OCI-LY7 (cell line): ENCODE results near the gene COQ9. TPM values are rescaled to one million over a fixed set of nuclear protein-coding genes. Genes with fewer than 3 reads are reported as not detected.

Source experiments
- BruUV-seq: library from RNA; stranded (reverse); fragments of 400-500 nt; replicated peaks from 2 replicates; lab custom pipeline; 2021; lab: Mats Ljungman, UMichigan
- CTCF ChIA-PET: fragments of 300-600 bp; sonication (Branson Sonifier 250); formaldehyde crosslinking; loops from one replicate; lab custom pipeline; 2022; ENCODE audit warnings: antibody characterized with exemption; ENCODE audit not compliant: unreplicated experiment; lab: Charles Lee
- POLR2A ChIA-PET: fragments of 300-600 bp; sonication (Branson Sonifier 250); formaldehyde crosslinking; loops from one replicate; lab custom pipeline; 2022; ENCODE audit warnings: antibody characterized with exemption; lab: Charles Lee
- DNase-seq: peaks from one replicate; pipeline ENCODE4 v3.0.0-alpha.2; 2015; ENCODE audit warnings: low spot score
- H2AFZ ChIP-seq: fragments of 200-600 bp; sonication (generic), shearing (Covaris generic); 2 replicates; pipeline ENCODE4 v1.6.1; 2014; ENCODE audit warnings: mild to moderate bottlenecking, antibody characterized with exemption, low read length, moderate library complexity
- H3K27ac ChIP-seq: fragments of 200-600 bp; sonication (generic); 2 replicates; pipeline ENCODE4 v1.5.1; 2014; ENCODE audit warnings: mixed run types, low read depth, mild to moderate bottlenecking, moderate library complexity, low read length, inconsistent platforms; ENCODE audit not compliant: poor library complexity, severe bottlenecking
- H3K36me3 ChIP-seq: fragments of 200-600 bp; sonication (generic); 2 replicates; pipeline ENCODE4 v1.6.1; 2014; ENCODE audit warnings: mild to moderate bottlenecking, antibody characterized with exemption, low read length, moderate library complexity, mixed read lengths; ENCODE audit not compliant: insufficient read depth
- H3K4me1 ChIP-seq: fragments of 200-600 bp; sonication (generic); 2 replicates; pipeline ENCODE4 v1.5.1; 2014; ENCODE audit warnings: mild to moderate bottlenecking, low read length; ENCODE audit not compliant: insufficient read depth, poor library complexity, severe bottlenecking
- H3K4me2 ChIP-seq: fragments of 200-600 bp; sonication (generic); 2 replicates; pipeline ENCODE4 v1.6.1; 2014; ENCODE audit warnings: mild to moderate bottlenecking, low read length
- H3K4me3 ChIP-seq: fragments of 200-600 bp; sonication (generic); 2 replicates; pipeline ENCODE4 v1.5.1; 2014; ENCODE audit warnings: mild to moderate bottlenecking, low read depth, low read length; ENCODE audit not compliant: poor library complexity, severe bottlenecking
- H3K79me2 ChIP-seq: fragments of 200-600 bp; sonication (generic); 2 replicates; pipeline ENCODE4 v1.6.1; 2016; ENCODE audit warnings: low read depth, mild to moderate bottlenecking, low read length, moderate library complexity, mixed read lengths; ENCODE audit not compliant: insufficient read depth
- H3K9me2 ChIP-seq: fragments of 200-600 bp; sonication (generic); 2 replicates; pipeline ENCODE4 v1.6.1; 2016; ENCODE audit warnings: mild to moderate bottlenecking, low read length, mixed read lengths; ENCODE audit not compliant: insufficient read depth
- H3K9me3 ChIP-seq: fragments of 200-600 bp; sonication (generic); 2 replicates; pipeline ENCODE4 v1.6.1; 2014; ENCODE audit warnings: mild to moderate bottlenecking, mixed run types, low read length, mixed read lengths
- H4K20me1 ChIP-seq: fragments of 200-600 bp; sonication (generic); 2 replicates; pipeline ENCODE4 v1.6.1; 2014; ENCODE audit warnings: mild to moderate bottlenecking, antibody characterized with exemption, low read length, moderate library complexity, mixed read lengths; ENCODE audit not compliant: insufficient read depth
- CTCF ChIP-seq: fragments of 200-600 bp; sonication (generic); conservative IDR thresholded peaks from 2 replicates; pipeline ENCODE4 v1.5.1; 2014; ENCODE audit warnings: mild to moderate bottlenecking, antibody characterized with exemption, low read length, moderate library complexity, mixed read lengths
- EZH2phosphoT487 ChIP-seq: fragments of 200-600 bp; sonication (generic); IDR thresholded peaks from 2 replicates; pipeline ENCODE4 v1.6.1; 2018; ENCODE audit warnings: low read depth, borderline replicate concordance, mild to moderate bottlenecking, mixed run types, antibody characterized with exemption, low read length, moderate library complexity, mixed read lengths
- intact Hi-C: fragments of 100-400 bp; cut with micrococcal nuclease; formaldehyde crosslinking; loops from one replicate; pipeline ENCODE4 v1.10.0; 2022; ENCODE audit not compliant: unreplicated experiment
- total RNA-seq, 2 experiments: library from RNA; depleted of rRNA in 1 of 2; stranded (reverse); fragments of >200 nt in 1 of 2; shearing (Covaris generic) in 1 of 2; gene quantifications; 2 replicates each; pipeline ENCODE4 v1.2.3, GENCODE V29; 2014 to 2022

Gene COQ9
- total RNA-seq, 2 experiments from 2014 or later = 30.5 to 45.2 TPM

DNA sequence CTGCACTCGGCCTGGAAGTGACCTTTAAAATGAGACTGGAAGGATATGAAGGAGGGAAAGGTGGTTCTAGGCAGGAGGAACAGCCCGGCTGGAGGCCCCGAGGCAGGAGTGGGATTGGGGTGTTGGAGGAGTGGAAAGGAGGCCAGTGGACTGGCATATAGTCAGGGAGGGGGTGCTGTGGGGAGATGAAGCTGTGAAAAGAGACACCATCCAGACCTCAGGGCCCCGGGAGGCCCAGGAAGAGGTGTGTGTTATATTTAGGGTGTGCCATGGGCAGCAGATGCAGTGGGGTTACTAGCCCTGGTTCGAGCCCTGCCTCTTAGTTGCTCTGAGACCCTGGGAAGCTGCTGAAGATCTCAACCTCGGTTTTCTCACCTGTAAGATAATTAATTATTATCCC, 57.9 kb downstream of the COQ9 start:
- BruUV-seq = no TSS peak
- no peak overlapping the region for H3K4me3 ChIP-seq
- no peak overlapping the region for H2AFZ ChIP-seq
- no peak overlapping the region for H3K27ac ChIP-seq
- ChIA-PET CTCF (no interaction called here), POLR2A (no interaction called here)
- no peaks in the 10 kb centered on the region for H3K9me3 ChIP-seq
- H3K79me2 ChIP-seq = no peaks in the 10 kb centered on the region
- no peaks in the 10 kb centered on the region for H4K20me1 ChIP-seq
- no peaks in the 10 kb centered on the region for H3K36me3 ChIP-seq
- TF ChIP-seq EZH2phosphoT487 = no peak
- TF ChIP-seq CTCF = no peak
- H3K9me2 ChIP-seq = no peaks in the 10 kb centered on the region
- H3K4me2 ChIP-seq = no peak overlapping the region
- no peak for DNase-seq
- no peaks in the 10 kb centered on the region for H3K4me1 ChIP-seq
- intact Hi-C loops = no loop called here

- intact Hi-C loops = no loop called here
- H3K4me3 ChIP-seq = no peak overlapping the region
- H3K36me3 ChIP-seq = no peaks in the 10 kb centered on the region
- no peaks in the 10 kb centered on the region for H3K9me3 ChIP-seq
- H2AFZ ChIP-seq = no peak overlapping the region
- BruUV-seq = no TSS peak
- no peak overlapping the region for H3K4me2 ChIP-seq
- H3K79me2 ChIP-seq = no peaks in the 10 kb centered on the region
- H4K20me1 ChIP-seq = no peaks in the 10 kb centered on the region
- CTCF ChIA-PET = no interaction called here
- DNase-seq = no peak
- POLR2A ChIA-PET = no interaction called here
- H3K27ac ChIP-seq = no peak overlapping the region
- H3K4me1 ChIP-seq = no peaks in the 10 kb centered on the region
- H3K9me2 ChIP-seq = no peaks in the 10 kb centered on the region
- TF ChIP-seq EZH2phosphoT487 (no peak), CTCF (no peak)
These were observed 60.1 kb downstream of the COQ9 start for GRCh38 chr16:57507136-57508034.

DNA sequence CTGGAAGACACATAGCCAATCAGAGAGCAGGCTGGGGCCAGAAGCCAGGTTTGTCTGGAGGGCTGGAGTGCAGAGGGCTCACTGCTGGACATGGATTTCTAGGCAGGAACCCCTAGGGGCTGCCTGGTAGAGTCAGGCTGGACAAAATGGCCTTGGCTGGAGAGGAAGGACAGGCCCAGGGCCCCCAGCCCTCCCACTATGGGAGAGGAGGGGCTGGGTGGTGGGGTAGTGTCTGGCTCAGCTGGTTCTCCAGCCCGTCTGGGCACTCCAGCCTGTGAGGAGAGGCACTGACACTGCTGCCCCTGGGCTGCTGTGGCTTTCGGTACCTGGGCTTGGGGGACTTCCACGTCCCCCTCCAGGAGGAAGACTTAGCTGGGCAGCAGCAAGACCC, 60.8 kb downstream of the COQ9 start:
- Histone ChIP-seq H3K36me3 (no peaks in the 10 kb centered on the region), H3K9me2 (no peaks in the 10 kb centered on the region), H3K4me2 (no peak overlapping the region), H3K4me3 (no peak overlapping the region), H3K27ac (no peak overlapping the region), H4K20me1 (no peaks in the 10 kb centered on the region), H3K4me1 (no peaks in the 10 kb centered on the region), H2AFZ (no peak overlapping the region), H3K9me3 (no peaks in the 10 kb centered on the region), H3K79me2 (no peaks in the 10 kb centered on the region)
- ChIA-PET POLR2A (no interaction called here), CTCF (no interaction called here)
- no TSS peak for BruUV-seq
- TF ChIP-seq EZH2phosphoT487 (no peak), CTCF (no peak)
- no peak for DNase-seq
- intact Hi-C loops = no loop called here
